H1 (cell line): ENCODE data around the gene TOMM5. TPM values are rescaled to one million over a fixed set of nuclear protein-coding genes. Genes with fewer than 3 reads are reported as not detected.

Experiments
- CTCF ChIA-PET: fragments of 300-600 bp; sonication (Branson Sonifier 250); formaldehyde crosslinking; loops from one replicate; lab custom pipeline; 2021; ENCODE audit not compliant: partially characterized antibody; lab: Charles Lee
- POLR2A ChIA-PET: fragments of 300-600 bp; sonication (Branson Sonifier 250); formaldehyde crosslinking; loops from one replicate; lab custom pipeline; 2021; ENCODE audit warnings: inconsistent platforms; ENCODE audit not compliant: partially characterized antibody; lab: Charles Lee
- DNase-seq, 2 experiments: peaks; one replicate each; pipeline versions ENCODE4 v3.0.0 to v3.0.0-alpha.2; 2010 to 2022; ENCODE audit warnings: low spot score in 2 of 2, low read depth in 1 of 2, mixed read lengths in 1 of 2
- FAIRE-seq: peaks from 2 replicates; lab custom pipeline; 2011; peaks lifted over from hg19 to GRCh38; lab: Jason Lieb, UNC
- H2AFZ ChIP-seq: 2 replicates; pipeline ENCODE4 v1.8.1; 2012; ENCODE audit warnings: low read length, inconsistent platforms
- H2AK5ac ChIP-seq: 2 replicates; pipeline ENCODE4 v1.6.1; 2013; ENCODE audit warnings: low read depth, low read length
- H2BK120ac ChIP-seq: replicated peaks from 2 replicates; pipeline ENCODE3; 2013; ENCODE audit warnings: low read depth, low read length, inconsistent platforms
- H2BK12ac ChIP-seq: 2 replicates; pipeline ENCODE4 v1.6.1; 2013; ENCODE audit warnings: low read depth, low read length
- H2BK15ac ChIP-seq: 2 replicates; pipeline ENCODE4 v1.6.1; 2013; ENCODE audit warnings: low read length
- H2BK20ac ChIP-seq: 2 replicates; pipeline ENCODE4 v1.6.1; 2013; ENCODE audit warnings: low read length
- H2BK5ac ChIP-seq: 2 replicates; pipeline ENCODE4 v1.6.1; 2013; ENCODE audit warnings: low read depth, low read length
- H3K14ac ChIP-seq: 2 replicates; pipeline ENCODE4 v1.6.1; 2013; ENCODE audit warnings: inconsistent platforms; ENCODE audit not compliant: insufficient read length
- H3K18ac ChIP-seq: 2 replicates; pipeline ENCODE4 v1.6.1; 2013; ENCODE audit warnings: low read length; ENCODE audit errors: extremely low read depth
- H3K23ac ChIP-seq: 2 replicates; pipeline ENCODE4 v1.6.1; 2013; ENCODE audit warnings: inconsistent platforms; ENCODE audit not compliant: insufficient read length
- H3K23me2 ChIP-seq: 2 replicates; pipeline ENCODE4 v1.6.1; 2013; ENCODE audit warnings: low read depth, low read length
- H3K27ac ChIP-seq: 2 replicates; pipeline ENCODE4 v1.6.1; 2011; ENCODE audit warnings: low read depth, low read length, inconsistent platforms
- H3K27me3 ChIP-seq, 4 experiments: replicated peaks in 1 of 4; 1 replicate in 1 of 4; 2 replicates in 3 of 4; pipeline versions ENCODE4 v1.6.1 to v1.8.1; 2011 to 2013; ENCODE audit warnings: low read length in 3 of 4, mild to moderate bottlenecking in 3 of 4, inconsistent platforms in 2 of 4, mixed read lengths in 2 of 4, moderate library complexity in 1 of 4; ENCODE audit not compliant: control insufficient read depth in 3 of 4, insufficient read depth in 3 of 4; ENCODE audit errors: extremely low read depth in 1 of 4
- H3K36me3 ChIP-seq, 4 experiments: 2 replicates each; pipeline versions ENCODE4 v1.6.1 to v1.8.1; 2011 to 2013; ENCODE audit warnings: mild to moderate bottlenecking in 4 of 4, low read length in 3 of 4, moderate library complexity in 2 of 4, control low read depth in 1 of 4, inconsistent platforms in 1 of 4; ENCODE audit not compliant: insufficient read depth in 4 of 4, control insufficient read depth in 2 of 4
- H3K4ac ChIP-seq: replicated peaks from 2 replicates; pipeline ENCODE3; 2013; ENCODE audit warnings: low read length, low read depth, mixed read lengths, inconsistent platforms; ENCODE audit not compliant: insufficient read length
- H3K4me1 ChIP-seq, 4 experiments: replicated peaks in 1 of 4; 1 replicate in 1 of 4; 2 replicates in 3 of 4; pipeline versions ENCODE4 v1.6.1 to v1.8.1; 2011 to 2013; ENCODE audit warnings: low read length in 3 of 4, inconsistent platforms in 2 of 4, mixed read lengths in 1 of 4; ENCODE audit not compliant: insufficient read depth in 4 of 4, control insufficient read depth in 3 of 4
- H3K4me2 ChIP-seq, 2 experiments: 2 replicates each; pipeline versions ENCODE4 v1.6.1 to v1.8.1; 2011 to 2013; ENCODE audit warnings: low read depth in 2 of 2, low read length in 2 of 2, control low read depth in 1 of 2, inconsistent platforms in 1 of 2, mild to moderate bottlenecking in 1 of 2; ENCODE audit not compliant: insufficient read depth in 1 of 2
- H3K4me3 ChIP-seq, 4 experiments: fragments of 200-600, 300-600 bp in 1 of 4; sonication (generic), shearing (Covaris generic), sonication (Bioruptor Twin) in 1 of 4; 2 replicates each; pipeline versions ENCODE4 v1.5.1 to v1.8.1; 2011 to 2016; ENCODE audit warnings: low read length in 4 of 4, low read depth in 3 of 4, control low read depth in 2 of 4, inconsistent platforms in 2 of 4, mild to moderate bottlenecking in 2 of 4, mixed read lengths in 1 of 4, moderate library complexity in 1 of 4; ENCODE audit not compliant: insufficient read depth in 2 of 4; ENCODE audit errors: extremely low read depth in 1 of 4
- H3K56ac ChIP-seq: replicated peaks from 2 replicates; pipeline ENCODE3; 2013; ENCODE audit warnings: low read depth, mild to moderate bottlenecking, mixed read lengths, low read length, inconsistent platforms; ENCODE audit not compliant: insufficient read length
- H3K79me1 ChIP-seq: 2 replicates; pipeline ENCODE4 v1.6.1; 2013; ENCODE audit warnings: low read depth, low read length, control low read depth
- H3K79me2 ChIP-seq, 2 experiments: 2 replicates each; pipeline versions ENCODE4 v1.6.1 to v1.8.1; 2012 to 2013; ENCODE audit warnings: low read length in 2 of 2, mild to moderate bottlenecking in 2 of 2, inconsistent platforms in 1 of 2; ENCODE audit not compliant: insufficient read depth in 2 of 2, control insufficient read depth in 1 of 2
- H3K9ac ChIP-seq, 4 experiments: replicated peaks in 1 of 4; 1 replicate in 1 of 4; 2 replicates in 3 of 4; pipeline versions ENCODE4 v1.6.1 to v1.8.1; 2011 to 2013; ENCODE audit warnings: low read depth in 3 of 4, low read length in 3 of 4, control low read depth in 2 of 4, mild to moderate bottlenecking in 2 of 4, moderate library complexity in 2 of 4, inconsistent platforms in 1 of 4; ENCODE audit errors: extremely low read depth in 1 of 4
- H3K9me3 ChIP-seq, 2 experiments: 2 replicates each; pipeline versions ENCODE4 v1.6.1 to v1.8.1; 2012 to 2013; ENCODE audit warnings: mild to moderate bottlenecking in 2 of 2, moderate library complexity in 2 of 2, control low read depth in 1 of 2, inconsistent platforms in 1 of 2, low read depth in 1 of 2, low read length in 1 of 2, mixed read lengths in 1 of 2; ENCODE audit not compliant: insufficient read depth in 2 of 2
- H4K20me1 ChIP-seq, 2 experiments: replicated peaks in 1 of 2; 2 replicates each; pipeline versions ENCODE3 to v1.8.1; 2011 to 2013; ENCODE audit warnings: inconsistent platforms in 2 of 2, low read length in 2 of 2, mild to moderate bottlenecking in 1 of 2; ENCODE audit not compliant: insufficient read depth in 2 of 2, control insufficient read depth in 1 of 2
- H4K5ac ChIP-seq: 2 replicates; pipeline ENCODE4 v1.6.1; 2013; ENCODE audit warnings: low read length, low read depth, mixed read lengths, inconsistent platforms; ENCODE audit not compliant: insufficient read length
- H4K8ac ChIP-seq: 2 replicates; pipeline ENCODE4 v1.8.0; 2013; ENCODE audit warnings: mild to moderate bottlenecking, moderate library complexity, low read length, inconsistent platforms; ENCODE audit not compliant: insufficient read depth; ENCODE audit errors: extremely low read depth
- H4K91ac ChIP-seq: replicated peaks from 2 replicates; pipeline ENCODE3; 2013; ENCODE audit warnings: low read length, mixed read lengths, inconsistent platforms; ENCODE audit not compliant: insufficient read length
- MAFK ChIP-seq: IDR thresholded peaks from 2 replicates; pipeline ENCODE4 v1.6.1; 2012; ENCODE audit warnings: low read depth, mild to moderate bottlenecking, improper control_type of control experiment, low read length
- TEAD4 ChIP-seq: IDR thresholded peaks from 2 replicates; pipeline ENCODE4 v1.6.1; 2012; ENCODE audit warnings: low read depth, low read length, inconsistent platforms, mixed read lengths
- WGBS, 2 experiments: shearing (Covaris generic) in 1 of 2; methylation state at CpG; one replicate each; pipeline versions ENCODE4 v1.1.6 to v1.1.7; 2013 to 2015; ENCODE audit warnings: low lambda C conversion rate in 2 of 2, mixed read lengths in 2 of 2, inconsistent platforms in 1 of 2, low coverage in 1 of 2, missing lambda C conversion rate in 1 of 2; ENCODE audit not compliant: insufficient replicate concordance in 2 of 2, insufficient coverage in 1 of 2, insufficient read length in 1 of 2; ENCODE audit errors: extremely low coverage in 1 of 2, missing lambda C conversion rate in 1 of 2; 5-methylcytosine and 5-hydroxymethylcytosine counted together
- polyA plus RNA-seq, 7 experiments: library from polyadenylated mRNA; depleted of rRNA in 3 of 7; stranded (reverse) in 5 of 7; unstranded in 2 of 7; fragments of >200 nt in 5 of 7; fragments of 200-250 nt in 2 of 7; gene quantifications; 1 replicate in 5 of 7; 2 replicates in 1 of 7; 4 replicates in 1 of 7; pipeline versions ENCODE4 v1.2.1 to v1.2.3, GENCODE V29; 2011 to 2013; ENCODE audit warnings: missing spikeins in 2 of 7, mixed read lengths in 2 of 7
- total RNA-seq: library from RNA; stranded (reverse); fragmentation: NEBNext Ultra II Directional; extraction: Animal tissue kit (Norgen Biotek cat#: 25700); gene quantifications from 2 replicates; pipeline ENCODE4 v1.2.1, GENCODE V29; 2021

TOMM5 gene
- total and polyA plus RNA-seq, 2 of the 8 experiments (the other 6 are each of a cell fraction or from before 2014, with no cell fraction given): 171 to 174 TPM

GRCh38 chr9:37626708-37627292 is 34.4 kb upstream of the TOMM5 start:
- no peak overlapping the region for H2BK15ac ChIP-seq
- H3K27ac ChIP-seq: no peak overlapping the region
- no peaks in the 10 kb centered on the region for H4K20me1 ChIP-seq
- WGBS, 2 experiments: 78% methylated on average over 5 of the region's 5 CpGs; no CpG with 5 or more reads in 1 of the 2 experiments
- H2BK5ac ChIP-seq: no peak overlapping the region
- ChIA-PET POLR2A (interaction anchor here (1.4 kb wide), 1 partner anchor 17 kb away, joined by 4 read pairs; no protein-coding TSS in a partner anchor), CTCF (interaction anchor here (0.6 to 1.2 kb wide), 5 partner anchors 12 to 48 kb away, joined by 3 to 4 read pairs (median 4); no protein-coding TSS in a partner anchor)
- H3K18ac ChIP-seq: no peak overlapping the region
- TF ChIP-seq MAFK: peak; percentile 82
- TF ChIP-seq TEAD4: no peak
- H3K4me2 ChIP-seq: no peak overlapping the region
- H2AK5ac ChIP-seq: no peak overlapping the region
- no peak overlapping the region for H2BK20ac ChIP-seq
- H3K4ac ChIP-seq: no peak overlapping the region
- H3K79me2 ChIP-seq: no peaks in the 10 kb centered on the region
- H3K9me3 ChIP-seq: no peaks in the 10 kb centered on the region
- H2AFZ ChIP-seq: peak overlapping the region; percentile 4; the same call in 1 of the 2 replicates
- H3K4me1 ChIP-seq: peaks cover 0 to 3% (median 2%) of the 10 kb centered on the region in 4 experiments; a peak in 4 of 7 replicates
- DNase-seq (no peak), FAIRE-seq (no peak)
- H3K56ac ChIP-seq: no peak overlapping the region
- no peak overlapping the region for H3K14ac ChIP-seq
- no peak overlapping the region for H4K8ac ChIP-seq
- H3K79me1 ChIP-seq: no peaks in the 10 kb centered on the region
- H2BK120ac ChIP-seq: no peak overlapping the region
- no peaks in the 10 kb centered on the region for H3K27me3 ChIP-seq
- H4K5ac ChIP-seq: no peak overlapping the region
- H4K91ac ChIP-seq: no peak overlapping the region
- no peak overlapping the region for H2BK12ac ChIP-seq
- no peaks in the 10 kb centered on the region for H3K23me2 ChIP-seq
- H3K36me3 ChIP-seq: no peaks in the 10 kb centered on the region
- H3K4me3 ChIP-seq: no peak overlapping the region
- no peak overlapping the region for H3K9ac ChIP-seq
- no peak overlapping the region for H3K23ac ChIP-seq
